CD4-positive, alpha-beta T cell treated with Interleukin-4 for 4 hours (primary cell): ENCODE data around the gene ZNF385B.

Experiments
- DNase-seq: peaks from one replicate; pipeline ENCODE4 v3.0.0-alpha.2; 2020

ZNF385B gene

DNA sequence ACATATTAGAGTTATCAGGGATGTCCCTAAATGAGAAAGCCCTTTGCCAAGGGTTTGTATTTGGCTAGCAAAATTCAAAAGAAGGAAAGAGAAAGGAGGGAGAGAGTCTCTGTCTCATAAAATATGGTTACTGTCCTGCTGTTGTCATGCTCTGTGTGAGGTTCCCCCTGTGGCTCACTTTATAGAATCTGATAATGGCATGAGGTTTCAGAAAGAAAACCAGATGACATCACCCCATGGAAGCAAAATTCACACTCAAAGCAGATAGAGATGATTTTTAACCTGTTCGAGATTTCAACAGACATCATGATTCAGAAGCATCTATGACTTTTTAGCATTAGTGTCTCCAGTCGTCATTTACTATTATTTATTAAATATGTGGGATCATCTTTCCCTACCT lies 431.8 kb downstream of the ZNF385B start:
- no peak for DNase-seq

DNA sequence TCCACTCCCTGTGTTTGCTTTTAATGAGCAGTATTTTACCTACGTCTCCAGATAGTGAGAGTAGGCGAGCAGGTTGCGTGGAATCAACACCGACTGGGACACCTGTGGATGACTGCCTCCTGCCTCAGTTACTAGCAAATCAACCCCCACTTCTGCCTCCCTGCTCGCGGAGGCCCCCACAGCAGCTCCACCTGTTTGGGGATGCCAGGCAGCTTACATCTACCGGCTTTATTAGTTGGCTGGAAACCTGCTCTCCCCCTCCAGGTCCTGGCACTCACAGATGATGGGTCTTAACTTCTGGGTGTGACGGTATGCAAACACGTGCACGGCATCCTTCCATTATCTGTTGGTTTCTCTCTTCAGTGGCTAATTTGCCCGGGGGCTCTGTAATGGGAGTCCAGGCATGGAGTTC lies 432.3 kb downstream of the ZNF385B start:
- no peak for DNase-seq

DNA sequence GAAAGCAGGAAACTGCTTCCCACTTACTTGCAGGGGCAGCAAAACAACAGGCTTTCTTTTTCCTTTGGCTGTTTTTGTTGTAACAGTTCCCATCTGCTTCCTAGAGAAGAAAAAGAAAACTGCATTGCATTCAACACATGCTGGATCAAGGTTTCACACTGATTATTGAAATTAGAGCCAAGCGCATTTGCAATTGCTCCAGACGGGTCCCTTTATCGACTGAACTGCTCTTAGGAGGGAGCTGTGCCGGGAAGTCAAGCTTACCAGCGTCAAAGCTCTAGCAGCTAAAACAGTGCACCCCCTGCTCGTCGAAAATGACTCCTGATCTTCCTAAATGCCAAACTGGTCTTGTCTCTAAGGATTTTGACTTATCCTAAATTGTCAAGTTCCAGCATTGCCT lies 432.8 kb downstream of the ZNF385B start:
- no peak for DNase-seq

DNA sequence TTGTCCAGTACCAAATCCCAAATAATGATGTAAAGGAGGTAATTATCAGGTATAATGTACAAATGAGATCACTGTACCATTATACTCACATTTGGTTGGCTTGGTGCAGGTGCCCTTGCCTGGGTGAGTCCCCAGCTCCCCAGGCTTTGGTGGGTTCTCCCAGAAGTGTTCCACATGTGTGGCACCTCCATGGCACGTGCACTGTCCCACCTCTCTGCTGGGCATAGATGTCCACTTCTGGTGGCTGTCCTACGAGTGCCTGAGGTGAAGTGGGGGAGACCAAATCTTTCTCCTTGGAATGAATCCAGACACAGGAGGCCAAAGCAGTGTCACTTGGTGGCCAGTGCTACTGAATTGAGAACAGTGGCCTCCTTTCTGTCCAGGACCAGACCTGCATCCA lies 434.3 kb downstream of the ZNF385B start:
- no peak for DNase-seq

DNA sequence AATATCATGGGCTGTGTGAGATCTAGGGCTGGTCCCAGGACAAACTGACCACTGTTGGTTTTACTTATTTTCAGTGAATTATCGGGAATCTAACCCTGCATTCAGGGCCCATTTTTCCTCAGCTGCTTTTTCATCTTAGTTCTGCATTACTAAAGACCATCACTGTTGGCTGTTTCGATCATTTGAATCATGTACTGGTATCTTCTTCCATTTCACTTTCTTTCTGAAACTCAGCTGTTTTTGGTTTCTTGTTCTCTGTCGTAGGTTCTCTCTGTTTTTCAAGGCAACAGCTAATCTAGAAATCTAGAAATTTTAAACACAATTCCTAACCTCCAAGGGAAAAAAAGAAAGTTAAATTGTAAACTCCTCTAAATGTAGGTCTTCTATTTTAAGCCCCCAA lies 436.8 kb downstream of the ZNF385B start:
- no peak for DNase-seq

DNA sequence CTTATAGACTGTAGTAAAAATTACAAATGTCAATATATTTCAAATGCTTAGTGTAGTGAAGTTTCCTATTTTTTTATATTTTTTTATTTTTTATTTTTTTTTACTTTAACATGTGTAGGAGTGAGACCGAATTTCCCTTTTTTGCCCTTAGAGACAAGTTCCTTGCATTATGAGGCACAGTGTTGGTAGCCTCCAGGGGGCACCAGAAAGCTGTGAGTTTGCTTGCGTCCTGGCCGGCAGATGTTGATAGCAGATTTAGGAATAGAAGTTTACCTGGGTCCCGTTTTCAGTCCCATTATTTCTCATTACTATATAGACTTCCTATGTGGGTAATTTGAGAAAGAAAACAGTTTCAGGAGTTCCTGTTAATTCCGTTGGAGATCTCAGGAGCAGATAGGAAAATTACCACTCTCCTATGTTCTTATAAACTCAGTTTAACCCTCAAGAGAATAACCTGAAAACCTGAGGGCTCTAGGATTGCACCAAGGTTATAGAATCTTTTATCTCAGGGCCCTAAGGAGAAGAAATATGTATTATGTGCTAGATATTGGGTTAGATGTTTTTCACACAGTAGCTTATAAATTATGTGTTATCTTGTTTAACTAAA lies 439.3 kb downstream of the ZNF385B start:
- peak; percentile 3 for DNase-seq

DNA sequence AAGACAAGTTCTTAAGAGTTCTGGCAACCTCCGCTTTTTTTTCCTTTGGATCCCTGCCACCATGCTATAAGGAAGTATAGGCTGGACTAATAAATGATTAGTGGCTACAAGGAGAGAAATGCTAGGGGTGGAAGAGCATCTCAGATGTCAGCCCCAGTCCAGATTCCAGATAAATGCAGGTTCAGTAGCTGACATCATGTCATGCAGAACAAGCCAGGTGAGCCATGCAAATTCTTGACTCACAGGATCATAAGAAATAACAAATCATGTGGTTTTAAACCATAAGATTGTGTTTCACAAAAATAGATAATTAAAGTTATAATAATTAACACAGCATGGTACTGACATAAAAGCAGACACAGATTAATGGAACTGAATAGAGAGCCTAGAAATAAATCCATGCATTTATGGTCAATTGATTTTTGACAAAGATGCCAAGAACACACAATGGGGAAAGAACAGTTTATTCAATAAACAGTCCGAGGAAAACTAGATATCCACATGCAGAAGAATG lies 443.9 kb downstream of the ZNF385B start:
- no peak for DNase-seq

DNA sequence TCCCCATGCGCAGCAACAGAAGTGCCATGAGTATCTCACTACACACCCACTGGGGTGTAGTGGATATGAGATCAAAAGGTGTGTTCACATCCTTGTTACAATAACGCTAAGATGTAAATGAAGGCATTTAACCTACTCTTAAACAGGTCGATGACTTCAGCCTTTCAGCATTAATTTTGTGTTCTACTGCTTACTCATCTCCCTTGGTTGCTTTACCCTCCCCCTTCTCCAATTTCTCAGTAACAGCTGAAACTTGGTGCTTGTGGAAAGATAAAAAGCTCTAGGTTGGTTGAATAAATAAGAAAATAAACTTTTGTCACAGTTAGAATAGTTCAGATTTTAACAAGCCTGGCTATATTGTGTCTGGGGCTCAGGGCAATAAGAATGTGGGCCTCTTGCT lies 449.3 kb downstream of the ZNF385B start:
- DNase-seq, result no peak

DNA sequence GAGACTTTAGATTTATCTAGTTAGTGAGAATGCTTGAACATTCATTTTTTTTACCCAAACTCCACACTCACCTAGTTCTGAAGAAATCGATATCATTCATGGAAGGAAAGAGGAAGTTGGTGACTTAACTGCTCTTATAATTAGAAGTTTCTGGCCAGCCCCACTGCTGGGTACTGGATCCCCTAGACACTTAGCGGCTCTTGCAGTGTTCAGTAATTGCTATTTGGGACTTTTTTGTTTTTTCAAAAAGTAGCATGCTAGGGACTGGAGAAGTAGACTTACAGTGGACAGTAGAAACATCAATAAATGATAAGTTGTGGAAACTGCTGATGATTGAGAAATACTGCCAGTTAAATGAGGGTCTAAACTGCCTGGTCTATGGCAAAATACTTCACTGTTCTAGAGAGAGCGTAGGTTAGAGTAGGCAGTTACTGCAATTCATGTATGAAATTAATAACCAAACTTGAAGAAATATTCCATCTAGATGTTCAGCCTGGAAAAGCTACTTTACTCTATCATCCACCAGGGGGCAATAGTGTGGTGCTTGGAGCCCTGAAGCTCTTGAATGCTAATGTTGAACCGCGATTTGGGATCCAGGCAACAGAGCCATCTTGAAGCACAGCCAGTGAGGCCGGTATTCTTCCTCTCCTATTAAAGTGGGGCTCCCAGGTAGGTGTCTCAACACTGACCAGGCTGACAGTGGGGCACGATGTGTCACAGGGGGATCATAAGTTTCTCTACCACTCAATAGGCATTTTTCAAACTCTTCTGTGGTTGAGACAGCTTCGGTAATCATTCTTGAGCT lies 450.7 kb downstream of the ZNF385B start:
- DNase-seq, result peak; percentile 30

DNA sequence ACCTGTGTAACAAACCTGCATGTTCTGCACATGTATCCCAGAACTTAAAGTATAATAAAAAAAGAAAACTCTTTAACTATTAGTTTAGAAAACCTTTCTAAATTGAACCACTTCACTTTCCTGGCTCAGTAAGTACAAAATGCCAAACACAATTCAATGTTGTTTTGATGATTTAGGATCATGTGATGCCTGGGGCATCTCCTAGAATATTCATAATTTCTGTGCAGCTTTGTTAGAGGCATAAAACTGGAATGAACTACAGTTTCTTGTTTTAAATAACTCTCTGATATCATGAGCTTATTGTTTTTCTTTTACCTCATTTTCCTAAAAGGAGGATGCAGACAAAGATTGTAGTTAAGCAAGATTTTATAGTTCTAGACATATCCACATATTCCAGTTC lies 457.8 kb downstream of the ZNF385B start:
- no peak for DNase-seq

DNA sequence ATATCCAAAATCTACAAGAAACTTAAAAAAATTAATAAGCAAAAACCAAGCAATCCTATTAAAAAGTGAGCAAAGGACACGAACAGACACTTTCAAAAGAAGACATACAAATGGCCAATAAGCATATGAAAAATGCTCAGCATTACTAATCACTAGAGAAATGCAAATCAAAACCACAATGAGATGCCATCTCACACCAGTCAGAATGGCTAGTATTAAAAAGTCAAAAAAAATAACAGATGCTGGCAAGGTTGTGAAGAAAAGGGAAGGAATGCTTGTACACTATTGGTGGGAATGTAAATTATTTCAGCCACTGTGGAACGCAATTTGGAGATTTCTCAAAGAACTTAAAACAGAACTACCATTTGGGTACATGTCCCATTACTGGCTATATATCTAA lies 467.9 kb downstream of the ZNF385B start:
- DNase-seq, result no peak
